HG02571 (cell line): ENCODE data around the gene KDM4C.
"Not testable (repeated sequence)": the region's sequence is repeated elsewhere in the genome, so short reads cannot be mapped to it uniquely, and the experiment has no call there.

ENCODE experiments used
- ATAC-seq: cut with Tn5 transposase; IDR thresholded peaks from one replicate; pipeline ENCODE4 v1.9.1; 2021; ENCODE audit warnings: mild to moderate bottlenecking, moderate library complexity; ENCODE audit not compliant: unreplicated experiment

KDM4C gene

GRCh38 chr9:6927838-6928237 lies 170.1 kb downstream of the KDM4C start:
- ATAC-seq = no peak

GRCh38 chr9:6928863-6929262 lies 171.1 kb downstream of the KDM4C start:
- ATAC-seq = no peak

- no peak for ATAC-seq
Measured at GRCh38 chr9:6929441-6930215, 171.9 kb downstream of the KDM4C start.

- ATAC-seq = no peak
Measured at GRCh38 chr9:6930827-6931226, 173.1 kb downstream of the KDM4C start.

- ATAC-seq = no peak
Measured at GRCh38 chr9:6931913-6932312, 174.1 kb downstream of the KDM4C start.

GRCh38 chr9:6936103-6936502 lies 178.3 kb downstream of the KDM4C start:
- ATAC-seq = no peak

GRCh38 chr9:6937209-6937608 lies 179.4 kb downstream of the KDM4C start:
- no peak for ATAC-seq

- no peak for ATAC-seq
Measured at GRCh38 chr9:6938447-6938846, 180.7 kb downstream of the KDM4C start.

GRCh38 chr9:6938873-6939272 lies 181.1 kb downstream of the KDM4C start:
- ATAC-seq = no peak

GRCh38 chr9:6941501-6941900 lies 183.7 kb downstream of the KDM4C start:
- ATAC-seq = no peak

GRCh38 chr9:6942406-6942805 lies 184.6 kb downstream of the KDM4C start:
- ATAC-seq = no peak

- ATAC-seq = no peak
Measured at GRCh38 chr9:6943293-6943692, 185.5 kb downstream of the KDM4C start.

GRCh38 chr9:6944093-6944551 lies 186.3 kb downstream of the KDM4C start:
- no peak for ATAC-seq

GRCh38 chr9:6944896-6945295 lies 187.1 kb downstream of the KDM4C start:
- ATAC-seq = no peak

- ATAC-seq = no peak
Measured at GRCh38 chr9:6945816-6946215, 188.0 kb downstream of the KDM4C start.

- ATAC-seq = no peak
Measured at GRCh38 chr9:6946583-6947166, 188.9 kb downstream of the KDM4C start.

- not testable (repeated sequence) for ATAC-seq
Measured at GRCh38 chr9:6948921-6949320, 191.1 kb downstream of the KDM4C start.

- ATAC-seq = no peak
Measured at GRCh38 chr9:6955251-6955921, 197.6 kb downstream of the KDM4C start.

GRCh38 chr9:6956879-6957278 lies 199.1 kb downstream of the KDM4C start:
- no peak for ATAC-seq

- ATAC-seq = no peak
Measured at GRCh38 chr9:6959270-6960000, 201.7 kb downstream of the KDM4C start.

GRCh38 chr9:6960777-6961176 lies 203.0 kb downstream of the KDM4C start:
- ATAC-seq = no peak
